ENCODE data around the gene C9orf43. TPM values are rescaled to one million over a fixed set of nuclear protein-coding genes. Genes with fewer than 3 reads are reported as not detected.

Gene C9orf43
- total RNA-seq, 1 donor from 2014 or later: 0.37 TPM

DNA sequence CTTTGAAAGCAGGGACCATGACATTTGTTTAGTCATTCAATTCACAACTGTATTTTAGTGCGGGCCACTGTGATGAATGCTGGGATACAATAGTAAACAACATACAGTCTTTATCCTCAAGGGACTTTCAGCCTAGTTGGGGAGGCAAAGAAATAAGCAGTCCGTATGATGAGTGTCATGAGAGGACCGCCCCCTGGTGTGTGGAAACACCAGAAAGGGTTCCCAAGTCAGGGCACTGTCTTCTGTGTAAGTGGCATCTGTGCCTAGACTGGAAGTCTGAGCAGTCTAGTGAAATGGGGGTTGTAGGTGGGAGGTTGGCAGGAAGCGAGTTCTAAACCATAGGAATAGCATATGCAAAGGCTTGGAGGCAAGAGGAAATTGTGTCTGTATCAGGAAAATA is 6.8 kb downstream of the C9orf43 start:
- Mint-ChIP-seq H3K4me3 (ENCODE audit: unreplicated experiment) (no peak overlapping the region), H3K27ac (ENCODE audit: unreplicated experiment) (no peak overlapping the region), H3K9me3 (ENCODE audit: low read depth) (no peaks in the 10 kb centered on the region), H3K4me1 (ENCODE audit: low read depth) (no peaks in the 10 kb centered on the region), H3K27me3 (ENCODE audit: low read depth) (no peaks in the 10 kb centered on the region), H3K36me3 (ENCODE audit: low read depth) (no peaks in the 10 kb centered on the region)
- TF ChIP-seq, protein P1, sequence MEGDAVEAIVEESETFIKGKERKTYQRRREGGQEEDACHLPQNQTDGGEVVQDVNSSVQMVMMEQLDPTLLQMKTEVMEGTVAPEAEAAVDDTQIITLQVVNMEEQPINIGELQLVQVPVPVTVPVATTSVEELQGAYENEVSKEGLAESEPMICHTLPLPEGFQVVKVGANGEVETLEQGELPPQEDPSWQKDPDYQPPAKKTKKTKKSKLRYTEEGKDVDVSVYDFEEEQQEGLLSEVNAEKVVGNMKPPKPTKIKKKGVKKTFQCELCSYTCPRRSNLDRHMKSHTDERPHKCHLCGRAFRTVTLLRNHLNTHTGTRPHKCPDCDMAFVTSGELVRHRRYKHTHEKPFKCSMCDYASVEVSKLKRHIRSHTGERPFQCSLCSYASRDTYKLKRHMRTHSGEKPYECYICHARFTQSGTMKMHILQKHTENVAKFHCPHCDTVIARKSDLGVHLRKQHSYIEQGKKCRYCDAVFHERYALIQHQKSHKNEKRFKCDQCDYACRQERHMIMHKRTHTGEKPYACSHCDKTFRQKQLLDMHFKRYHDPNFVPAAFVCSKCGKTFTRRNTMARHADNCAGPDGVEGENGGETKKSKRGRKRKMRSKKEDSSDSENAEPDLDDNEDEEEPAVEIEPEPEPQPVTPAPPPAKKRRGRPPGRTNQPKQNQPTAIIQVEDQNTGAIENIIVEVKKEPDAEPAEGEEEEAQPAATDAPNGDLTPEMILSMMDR (IDR thresholded peaks at IDR 0.05): no peak
- no peak for DNase-seq (ENCODE audit: low spot score)

DNA sequence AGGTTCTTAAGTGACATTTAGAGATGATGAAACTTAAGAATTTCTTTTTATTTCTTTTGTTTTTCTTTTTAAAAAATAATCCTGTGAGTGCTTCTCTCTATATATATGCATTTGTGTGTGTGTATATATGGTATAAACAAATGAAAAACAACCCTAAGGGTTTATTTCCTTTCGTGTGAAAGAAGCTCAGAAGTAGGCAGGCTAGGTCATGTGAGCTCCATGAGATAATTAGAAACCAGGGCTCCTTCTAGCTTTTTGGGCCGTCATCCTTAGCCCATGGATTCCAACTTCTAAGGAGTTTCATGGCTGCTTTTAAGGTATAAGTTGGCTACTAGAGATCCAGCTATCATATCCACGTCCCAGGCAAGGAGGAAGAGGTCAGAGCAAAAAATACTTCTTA is 11.2 kb downstream of the C9orf43 start:
- DNase-seq (ENCODE audit: low spot score): no peak
- H3K9me3 Mint-ChIP-seq (ENCODE audit: low read depth): no peaks in the 10 kb centered on the region
- no peak overlapping the region for H3K27ac Mint-ChIP-seq (ENCODE audit: unreplicated experiment)

DNA sequence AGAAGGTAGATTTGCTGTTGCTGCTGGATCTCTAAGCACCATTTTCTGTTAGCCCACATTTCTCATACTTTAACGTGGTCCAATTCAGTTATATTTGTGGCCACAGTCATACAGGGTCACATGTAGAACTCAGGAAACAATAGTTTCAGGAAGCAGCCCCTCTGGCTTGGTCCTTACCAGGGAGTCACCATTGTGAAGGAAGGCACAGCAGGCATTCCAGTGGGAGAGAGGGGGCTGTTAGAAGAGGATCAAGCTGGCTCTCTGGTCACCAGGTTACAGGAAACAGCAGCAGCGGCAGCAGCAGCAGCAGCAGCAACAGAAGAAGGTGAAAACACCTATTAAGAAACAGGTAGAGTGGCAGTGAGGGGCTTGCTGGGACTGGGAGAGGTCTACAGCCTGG is 14.5 kb downstream of the C9orf43 start:
- H3K4me3 Mint-ChIP-seq (ENCODE audit: unreplicated experiment): no peak overlapping the region
- TF ChIP-seq, protein P1 (IDR thresholded peaks at IDR 0.05): no peak
- H3K4me1 Mint-ChIP-seq (ENCODE audit: low read depth): no peaks in the 10 kb centered on the region
- DNase-seq (ENCODE audit: low spot score): no peak
- no peaks in the 10 kb centered on the region for H3K27me3 Mint-ChIP-seq (ENCODE audit: low read depth)
- H3K36me3 Mint-ChIP-seq (ENCODE audit: low read depth): no peaks in the 10 kb centered on the region
- no peak overlapping the region for H3K27ac Mint-ChIP-seq (ENCODE audit: unreplicated experiment)
- no peaks in the 10 kb centered on the region for H3K9me3 Mint-ChIP-seq (ENCODE audit: low read depth)

More for the DNA sequence above, 11.2 kb downstream of the C9orf43 start:
- TF ChIP-seq, protein P1 (IDR thresholded peaks at IDR 0.05): no peak
- no peak overlapping the region for H3K4me3 Mint-ChIP-seq (ENCODE audit: unreplicated experiment)
- no peaks in the 10 kb centered on the region for H3K36me3 Mint-ChIP-seq (ENCODE audit: low read depth)
- H3K27me3 Mint-ChIP-seq (ENCODE audit: low read depth): no peaks in the 10 kb centered on the region
- H3K4me1 Mint-ChIP-seq (ENCODE audit: low read depth): no peaks in the 10 kb centered on the region

DNA sequence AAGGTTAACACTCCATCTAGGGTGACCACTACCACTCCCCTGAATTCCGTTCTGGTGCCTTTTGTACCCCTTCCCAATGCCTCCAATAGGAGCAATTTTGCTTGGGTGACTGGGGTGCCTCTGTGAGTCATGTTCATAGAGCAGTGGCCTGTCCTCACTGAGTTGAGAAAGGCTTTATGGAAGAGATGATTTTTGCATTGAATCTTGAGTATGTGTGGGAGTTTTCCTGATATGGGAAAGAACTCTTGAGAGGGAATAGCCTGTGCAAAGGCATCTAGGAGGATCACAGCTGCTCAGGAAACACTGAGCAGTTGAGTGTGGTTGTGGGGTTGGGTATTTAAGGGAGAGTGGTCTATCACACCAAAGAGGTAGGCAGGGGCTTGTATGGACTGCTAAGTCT is 16.2 kb downstream of the C9orf43 start:
- Mint-ChIP-seq H3K4me3 (ENCODE audit: unreplicated experiment) (no peak overlapping the region), H3K4me1 (ENCODE audit: low read depth) (no peaks in the 10 kb centered on the region), H3K27ac (ENCODE audit: unreplicated experiment) (no peak overlapping the region), H3K27me3 (ENCODE audit: low read depth) (no peaks in the 10 kb centered on the region), H3K36me3 (ENCODE audit: low read depth) (no peaks in the 10 kb centered on the region), H3K9me3 (ENCODE audit: low read depth) (no peaks in the 10 kb centered on the region)
- TF ChIP-seq, protein P1 (IDR thresholded peaks at IDR 0.05): no peak
- DNase-seq (ENCODE audit: low spot score): no peak

DNA sequence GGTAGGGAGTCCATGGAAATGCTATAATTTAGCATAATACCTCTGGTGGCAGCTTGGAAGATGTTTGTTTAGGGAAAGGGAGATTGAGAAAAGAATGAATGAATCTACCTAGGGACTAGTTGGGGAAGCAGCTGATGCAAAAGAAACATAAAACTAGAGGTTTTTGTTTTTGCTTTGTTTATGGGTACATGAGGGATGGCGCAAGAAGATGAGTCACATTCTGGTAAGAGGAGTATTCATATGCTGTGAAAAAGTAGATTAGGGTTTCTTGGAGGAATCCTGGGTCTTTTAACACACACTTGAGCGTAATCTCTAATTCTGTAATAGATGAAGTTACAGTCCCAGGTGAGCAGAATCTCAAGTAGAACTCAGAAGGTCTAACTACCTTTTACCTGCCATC is 17.1 kb downstream of the C9orf43 start:
- peaks cover 2% of the 10 kb centered on the region for H3K27me3 Mint-ChIP-seq (ENCODE audit: low read depth)
- TF ChIP-seq, protein P1 (IDR thresholded peaks at IDR 0.05): no peak
- H3K4me1 Mint-ChIP-seq (ENCODE audit: low read depth): no peaks in the 10 kb centered on the region
- H3K36me3 Mint-ChIP-seq (ENCODE audit: low read depth): no peaks in the 10 kb centered on the region
- no peaks in the 10 kb centered on the region for H3K9me3 Mint-ChIP-seq (ENCODE audit: low read depth)
- H3K27ac Mint-ChIP-seq (ENCODE audit: unreplicated experiment): no peak overlapping the region
- no peak overlapping the region for H3K4me3 Mint-ChIP-seq (ENCODE audit: unreplicated experiment)
- DNase-seq (ENCODE audit: low spot score): no peak

Measured in chondrocyte (in vitro differentiated cells).